Hippocampal formation (tissue), 2 donors: Measurements from ENCODE around the gene FBXO9.

Experiments
- DNase-seq, 2 donors: peaks; one replicate each; lab custom pipeline; 2025; lab: John Stamatoyannopoulos, UW

Gene FBXO9

GRCh38 chr6:53065266-53066076 is at the start of gene FBXO9:
Gene FBXO9 (plus strand): TSS chr6:53065404. CDS start chr6:53065790, 386 bp downstream.
- peak; percentile 58 to 79 for DNase-seq

DNA sequence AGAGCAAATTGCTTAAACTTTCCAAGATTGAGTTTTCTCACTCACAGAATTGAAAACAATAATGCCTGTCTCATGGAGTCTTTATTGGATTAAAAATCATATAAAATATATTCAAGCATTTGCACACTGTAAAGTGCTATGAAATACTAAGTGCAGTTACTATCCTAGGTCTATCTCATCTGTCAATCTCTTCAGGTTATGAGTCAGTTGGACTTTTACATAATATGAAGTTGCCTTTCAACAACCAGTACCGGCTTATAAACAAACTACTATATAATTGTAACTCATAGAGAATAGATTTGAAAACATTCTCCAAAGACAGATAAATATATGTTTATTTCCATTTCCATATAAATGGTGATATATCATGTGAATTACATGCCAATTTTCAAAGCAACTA is 49.7 kb upstream of the FBXO9 start:
- DNase-seq = no peak

DNA sequence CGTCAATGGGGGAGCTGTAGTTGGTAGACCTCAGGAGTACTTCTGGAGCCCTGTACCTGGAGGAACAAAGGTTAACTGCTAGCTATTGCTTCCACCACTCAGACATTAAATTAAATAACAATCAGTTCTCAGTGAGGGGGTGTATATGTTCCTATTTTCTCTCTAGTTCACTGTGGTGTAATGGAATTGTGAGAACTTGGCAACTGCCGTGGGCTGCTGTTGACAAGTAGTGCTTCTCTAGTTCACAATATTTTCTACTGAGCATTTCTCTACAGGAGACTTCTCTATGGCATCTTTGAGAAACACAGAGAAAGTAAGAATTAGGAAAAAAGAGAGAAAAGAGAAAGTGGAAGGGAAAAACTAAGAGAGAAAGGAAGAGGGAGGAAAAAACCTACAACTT is 46.8 kb upstream of the FBXO9 start:
- no peak for DNase-seq

DNA sequence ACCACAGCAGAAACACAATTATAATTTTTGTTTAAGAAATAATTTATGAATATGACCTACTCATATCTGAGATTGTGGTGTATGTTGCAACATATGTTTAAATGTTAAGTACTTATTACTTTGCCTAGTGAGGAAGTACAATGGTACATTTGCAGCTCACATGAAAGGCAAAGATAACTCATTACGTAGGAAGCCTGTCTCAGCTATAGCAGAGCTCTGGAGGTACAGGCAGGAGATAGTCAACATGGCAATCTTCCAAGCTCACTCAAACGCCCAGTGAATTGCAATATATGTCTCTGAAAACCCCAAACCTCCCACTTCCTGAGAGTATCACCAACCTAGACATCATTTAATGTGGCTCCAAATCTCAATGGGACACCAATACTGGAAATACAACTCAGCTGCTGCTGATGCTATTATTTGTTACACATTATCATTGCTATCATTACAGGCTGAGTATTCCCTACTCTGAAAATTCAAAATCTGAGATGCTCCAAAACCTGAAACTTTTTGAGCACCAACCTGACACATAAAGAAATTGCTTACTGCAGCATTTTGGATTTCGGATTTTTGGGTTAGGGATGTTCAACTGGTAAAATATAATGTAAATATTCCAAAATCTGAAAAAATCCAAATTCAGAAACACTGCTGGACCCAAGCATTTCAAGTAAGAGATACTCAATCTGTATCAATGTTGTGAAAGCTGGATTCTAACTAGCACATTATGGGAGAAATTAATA is 45.0 kb upstream of the FBXO9 start:
- DNase-seq = no peak

DNA sequence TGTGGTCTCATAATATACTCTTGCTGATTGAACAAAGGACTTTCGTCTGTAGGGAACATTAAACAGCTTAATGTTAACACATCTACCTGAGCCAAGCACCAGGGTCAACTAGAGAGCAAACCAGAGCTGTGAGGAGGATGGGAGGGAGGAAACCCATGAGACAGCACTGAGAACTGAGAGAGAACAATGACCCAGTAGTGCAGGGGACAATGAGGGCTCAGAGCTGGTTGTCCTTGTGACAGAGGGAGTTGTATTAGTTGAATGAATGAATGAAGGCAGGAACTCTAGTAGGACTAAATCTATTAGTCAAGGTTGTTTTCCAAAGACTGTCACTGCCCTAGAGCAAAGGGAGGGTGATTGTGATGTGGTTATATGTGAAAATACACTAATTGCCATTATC is 41.9 kb upstream of the FBXO9 start:
- peak; percentile 48 to 81 for DNase-seq

GRCh38 chr6:53026526-53026925 is 38.7 kb upstream of the FBXO9 start:
- no peak for DNase-seq

DNA sequence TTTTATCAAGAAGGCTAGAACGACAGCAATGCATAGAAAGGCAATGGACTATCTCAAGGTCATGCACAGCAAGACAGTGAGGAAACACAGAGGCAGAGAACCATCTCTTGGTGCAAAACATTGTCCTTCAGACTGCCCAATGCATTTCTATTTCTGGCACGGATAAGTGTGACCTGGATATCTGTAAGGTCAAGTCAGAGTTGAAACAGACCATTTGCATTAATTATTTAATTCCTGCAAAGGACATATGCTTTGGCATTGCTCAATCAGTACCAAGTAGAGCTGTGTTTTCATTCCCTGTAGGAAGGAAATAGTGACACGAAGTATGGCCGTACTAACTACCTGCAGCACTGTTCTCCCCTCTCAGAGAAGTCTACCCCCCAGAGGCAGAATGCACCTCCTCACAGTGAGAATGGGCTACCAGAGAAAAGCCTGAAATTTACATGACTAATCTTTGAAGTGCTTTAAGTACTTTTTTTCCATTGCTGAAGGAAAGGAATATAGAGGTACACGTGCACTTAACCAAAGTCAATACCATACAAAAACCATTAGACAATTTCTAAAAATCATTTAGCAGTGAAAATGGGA is 38.0 kb upstream of the FBXO9 start:
- no peak for DNase-seq

DNA sequence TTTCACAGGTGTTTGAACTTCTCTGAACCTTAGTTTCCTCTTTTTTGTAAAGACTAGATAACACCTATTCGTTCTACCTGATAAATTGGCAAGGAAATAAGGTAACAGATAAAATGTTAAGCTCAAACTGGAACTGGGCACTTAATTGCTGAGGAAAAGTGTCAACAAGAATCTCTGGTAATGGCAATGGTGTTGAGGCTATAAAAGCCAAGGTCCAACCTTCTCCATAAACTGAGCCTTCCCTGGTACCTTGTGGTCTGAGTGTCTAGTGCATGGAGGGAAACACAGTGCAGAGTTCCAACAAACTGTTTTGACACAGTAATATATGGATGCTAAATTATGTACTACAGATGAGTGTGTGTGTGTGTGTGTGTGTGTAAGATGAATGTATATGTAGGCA is 36.7 kb upstream of the FBXO9 start:
- no peak for DNase-seq

- no peak for DNase-seq
Measured at GRCh38 chr6:53029257-53029656, 35.9 kb upstream of the FBXO9 start.

DNA sequence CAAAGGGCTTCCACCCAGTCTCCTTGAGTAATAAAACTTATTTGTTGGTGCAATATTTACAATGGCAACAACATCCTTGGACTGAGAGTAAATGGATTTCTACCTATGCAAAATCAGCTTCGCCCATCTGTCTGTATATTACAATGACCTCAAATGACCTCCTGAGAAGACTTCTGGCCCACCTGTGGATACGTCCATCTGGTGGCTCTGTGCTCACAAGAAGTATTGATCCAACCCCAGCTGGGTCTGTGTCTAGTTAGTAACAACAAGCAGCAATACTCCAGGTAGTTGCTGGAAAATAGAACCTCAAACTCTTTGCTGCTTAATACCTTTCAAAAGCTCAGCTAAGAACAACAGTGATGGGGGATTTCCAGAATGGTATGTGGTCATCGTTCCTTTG is 35.4 kb upstream of the FBXO9 start:
- DNase-seq = no peak

- DNase-seq = peak in 1 of 2 donors; percentile 51
Measured at GRCh38 chr6:53031281-53031680, 33.9 kb upstream of the FBXO9 start.

- peak; percentile 38 to 79 for DNase-seq
Measured at GRCh38 chr6:53032849-53033248, 32.4 kb upstream of the FBXO9 start.

DNA sequence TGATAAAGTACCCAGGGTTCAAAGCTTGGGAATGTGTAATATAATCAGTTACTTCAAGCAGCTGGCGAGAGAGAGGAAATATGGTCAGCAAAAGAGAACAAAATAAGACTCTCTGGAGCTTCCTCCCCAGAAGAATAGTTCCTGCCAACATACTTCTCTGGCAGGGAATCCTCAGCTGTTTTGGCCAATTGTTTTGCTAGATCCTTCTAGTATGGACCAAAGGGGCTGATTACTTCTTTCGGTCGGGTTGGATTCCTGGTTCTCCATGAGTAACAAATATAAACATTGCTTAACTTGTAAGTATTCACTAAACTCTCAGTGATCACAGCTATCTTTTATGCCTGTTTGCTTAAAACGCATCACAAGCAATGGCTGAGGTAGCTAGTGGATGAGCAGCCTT is 31.4 kb upstream of the FBXO9 start:
- no peak for DNase-seq

DNA sequence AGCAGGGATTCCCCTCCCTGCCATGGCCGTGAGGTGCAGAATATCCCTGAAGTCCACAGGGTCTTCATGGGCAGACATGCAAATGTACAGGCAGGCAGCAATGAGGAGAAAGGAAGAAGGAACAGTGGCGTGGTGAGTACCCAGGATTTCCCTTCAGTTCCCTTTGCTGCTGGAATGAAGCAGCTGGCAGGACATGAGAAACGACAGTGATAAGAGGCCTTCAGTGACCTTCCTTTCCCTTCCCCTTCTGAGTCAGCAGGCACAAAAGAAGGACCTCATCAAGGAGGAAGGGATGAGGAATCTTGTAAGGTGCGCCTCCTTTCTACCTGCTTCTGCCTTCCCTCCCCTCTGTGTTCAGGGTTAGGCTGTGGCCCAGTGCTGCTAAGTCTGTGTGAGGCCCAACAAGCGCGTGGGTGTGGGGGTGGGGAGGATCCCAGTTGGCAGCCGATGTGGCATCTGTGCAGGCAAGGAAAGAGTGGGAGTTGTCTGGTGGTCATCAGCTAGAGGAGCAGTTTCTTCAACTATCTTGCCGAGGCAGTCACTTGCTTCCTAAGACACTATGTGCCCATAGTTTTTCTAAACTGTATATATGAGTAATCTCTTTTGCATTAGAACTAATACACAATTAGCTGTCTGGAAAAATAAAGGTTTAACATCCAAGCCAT is 29.5 kb upstream of the FBXO9 start:
- no peak for DNase-seq

DNA sequence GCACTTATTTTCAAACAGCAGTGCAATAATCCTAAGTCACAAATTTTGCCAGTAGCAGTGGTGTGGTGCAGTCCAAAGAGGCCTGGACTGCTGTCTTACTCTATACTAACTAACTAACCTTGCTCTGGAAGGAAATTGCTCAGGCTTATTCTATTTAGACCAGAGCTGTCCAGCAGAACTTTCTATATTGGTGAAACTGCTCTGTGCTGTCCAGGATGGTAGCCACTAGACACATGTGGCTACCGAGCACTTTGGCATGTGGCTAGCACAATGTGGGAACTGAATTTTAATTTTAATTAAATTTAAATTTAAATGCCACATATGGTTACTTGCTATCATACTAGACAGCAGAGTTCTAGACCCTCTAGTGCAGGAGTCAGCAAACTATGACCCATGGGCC is 27.1 kb upstream of the FBXO9 start:
- no peak for DNase-seq

DNA sequence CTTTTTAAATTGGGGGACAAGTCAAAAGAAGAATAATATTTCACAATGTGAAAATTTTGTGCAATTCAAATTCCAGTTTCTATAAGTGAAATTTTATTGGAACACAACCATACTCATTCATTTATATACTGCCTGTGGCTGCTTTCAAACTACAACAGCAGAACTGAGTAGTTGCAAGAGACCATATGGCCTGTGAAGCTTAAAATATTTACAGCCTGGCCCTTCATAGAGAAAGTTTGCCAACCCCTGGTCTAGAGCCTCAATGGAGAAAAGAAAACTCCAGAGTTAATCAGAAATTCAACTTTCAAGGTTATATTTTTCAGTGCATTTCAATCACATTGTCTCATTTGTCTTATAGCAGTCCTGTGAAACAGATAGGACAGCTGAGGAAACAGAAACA is 26.6 kb upstream of the FBXO9 start:
- DNase-seq = no peak

DNA sequence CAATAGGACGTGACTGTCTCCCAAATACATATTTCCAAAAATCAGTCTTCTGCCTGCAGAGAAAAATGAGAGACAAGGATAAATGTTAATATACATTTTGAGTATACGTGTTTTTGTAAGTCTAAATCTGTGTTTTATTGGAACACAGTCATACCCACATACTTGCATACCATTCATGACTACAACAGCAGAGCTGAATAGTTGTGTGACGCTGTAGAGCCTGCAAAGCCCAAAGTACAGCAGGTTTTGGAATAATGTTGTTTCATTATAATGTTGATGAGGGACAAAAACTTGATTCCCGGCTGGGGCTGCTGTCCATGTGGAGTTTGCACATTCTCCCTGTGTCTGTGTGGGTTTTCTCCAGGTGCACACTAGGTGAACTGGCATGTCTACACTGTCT is 23.8 kb upstream of the FBXO9 start:
- no peak for DNase-seq

DNA sequence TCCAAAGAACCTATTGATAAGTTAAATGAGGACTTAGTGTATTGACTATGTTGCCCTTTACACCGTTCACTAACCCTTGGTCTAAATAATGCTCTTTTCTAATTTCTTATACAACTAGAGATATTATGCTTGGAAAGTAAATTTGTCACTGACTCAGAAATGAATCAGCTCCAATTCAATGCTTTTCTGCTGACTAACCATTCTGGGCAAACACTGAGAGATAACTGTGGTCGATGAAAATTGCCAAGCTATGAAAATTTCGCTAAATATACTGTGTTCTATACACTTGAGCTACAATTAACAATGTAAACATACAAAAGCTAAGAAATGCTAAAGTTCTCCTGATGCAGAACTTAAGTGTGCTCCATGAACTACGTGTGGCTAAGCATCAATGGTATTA is 23.1 kb upstream of the FBXO9 start:
- peak in 1 of 2 donors; percentile 37 for DNase-seq

DNA sequence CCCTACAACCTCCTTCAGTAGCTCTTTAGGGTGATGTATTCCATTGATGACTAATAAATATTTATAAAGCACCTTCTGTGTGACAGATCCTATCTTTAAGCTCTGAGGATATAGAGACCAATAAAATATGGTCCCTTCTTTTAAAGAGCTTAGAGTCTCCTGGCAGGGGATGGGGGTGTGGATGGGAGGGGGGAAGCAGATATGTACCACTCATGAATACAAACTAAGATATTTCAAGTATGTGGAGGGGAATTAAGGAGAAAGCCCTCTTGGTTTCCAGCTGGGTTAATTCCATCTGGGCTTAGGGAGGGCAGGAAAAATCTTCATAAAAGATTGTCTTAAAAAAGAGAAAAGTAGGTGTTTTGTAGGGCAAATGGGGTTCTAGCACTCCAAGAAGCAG is 21.6 kb upstream of the FBXO9 start:
- DNase-seq = no peak

GRCh38 chr6:53044071-53044470 is 21.1 kb upstream of the FBXO9 start:
- no peak for DNase-seq

- DNase-seq = no peak
Measured at GRCh38 chr6:53044572-53044971, 20.6 kb upstream of the FBXO9 start.

DNA sequence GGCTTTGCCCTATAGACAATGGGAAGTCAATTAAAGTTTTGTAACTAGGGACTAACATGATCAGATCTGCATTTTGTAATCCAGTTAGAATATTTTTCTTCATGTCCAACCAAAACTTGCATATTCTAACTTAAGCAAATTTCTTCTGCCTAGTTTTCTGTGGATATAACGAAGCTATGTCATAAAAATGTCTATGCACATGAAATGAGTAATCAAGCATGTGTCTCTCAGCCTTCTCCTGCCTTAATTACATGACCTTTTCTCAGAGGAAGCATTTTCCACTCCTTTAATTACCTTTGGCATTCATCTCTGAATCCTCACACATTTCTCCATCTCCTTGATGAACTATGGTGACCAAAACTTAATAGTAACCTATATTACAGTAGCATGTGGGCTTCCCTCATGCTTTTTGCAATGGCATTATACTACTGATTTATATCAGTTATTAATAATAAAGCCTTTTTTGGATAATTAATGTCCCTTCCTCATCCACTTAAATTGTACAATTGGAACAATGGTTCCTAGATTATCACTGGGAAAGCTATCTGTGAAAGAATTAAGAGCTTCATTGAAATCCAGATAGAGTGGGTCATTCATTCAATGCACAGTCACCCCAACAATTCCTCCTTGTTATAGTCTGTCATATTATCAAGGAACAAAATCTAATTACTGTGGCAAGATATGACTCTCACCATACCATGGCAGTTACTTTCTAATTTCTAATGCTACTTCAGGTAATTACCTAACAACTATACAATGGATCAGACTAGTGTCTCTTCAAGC is 19.1 kb upstream of the FBXO9 start:
- DNase-seq = peak in 1 of 2 donors; percentile 43
